ENCODE results near the gene KCNQ1. TPM values are rescaled to one million over a fixed set of nuclear protein-coding genes. Genes with fewer than 3 reads are reported as not detected.

The KCNQ1 gene
- total and polyA plus RNA-seq, 2 of the 13 experiments (the other 11 are each of a cell fraction or from before 2014, with no cell fraction given): 0.02 to 0.08 TPM

GRCh38 chr11:2730272-2731129 is 285.7 kb downstream of the KCNQ1 start (continued):
- TF ChIP-seq, protein P1, sequence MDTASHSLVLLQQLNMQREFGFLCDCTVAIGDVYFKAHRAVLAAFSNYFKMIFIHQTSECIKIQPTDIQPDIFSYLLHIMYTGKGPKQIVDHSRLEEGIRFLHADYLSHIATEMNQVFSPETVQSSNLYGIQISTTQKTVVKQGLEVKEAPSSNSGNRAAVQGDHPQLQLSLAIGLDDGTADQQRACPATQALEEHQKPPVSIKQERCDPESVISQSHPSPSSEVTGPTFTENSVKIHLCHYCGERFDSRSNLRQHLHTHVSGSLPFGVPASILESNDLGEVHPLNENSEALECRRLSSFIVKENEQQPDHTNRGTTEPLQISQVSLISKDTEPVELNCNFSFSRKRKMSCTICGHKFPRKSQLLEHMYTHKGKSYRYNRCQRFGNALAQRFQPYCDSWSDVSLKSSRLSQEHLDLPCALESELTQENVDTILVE (CRISPR knock-in tag; IDR thresholded peaks at IDR 0.05): 0 out of 2 replicates have a peak, but pooled peaks have one; percentile 44
- TF ChIP-seq, protein P2, sequence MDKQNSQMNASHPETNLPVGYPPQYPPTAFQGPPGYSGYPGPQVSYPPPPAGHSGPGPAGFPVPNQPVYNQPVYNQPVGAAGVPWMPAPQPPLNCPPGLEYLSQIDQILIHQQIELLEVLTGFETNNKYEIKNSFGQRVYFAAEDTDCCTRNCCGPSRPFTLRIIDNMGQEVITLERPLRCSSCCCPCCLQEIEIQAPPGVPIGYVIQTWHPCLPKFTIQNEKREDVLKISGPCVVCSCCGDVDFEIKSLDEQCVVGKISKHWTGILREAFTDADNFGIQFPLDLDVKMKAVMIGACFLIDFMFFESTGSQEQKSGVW (CRISPR knock-in tag; IDR thresholded peaks at IDR 0.05; ENCODE audit: borderline replicate concordance): no peak
- TF ChIP-seq HNRNPK (IDR thresholded peaks at IDR 0.05; ENCODE audit: low read depth, low read length, poor library complexity, severe bottlenecking) (no peak), MTF1 (CRISPR knock-in tag; IDR thresholded peaks at IDR 0.05) (no peak), FUBP1 (CRISPR knock-in tag; IDR thresholded peaks at IDR 0.05; ENCODE audit: borderline replicate concordance) (0 out of 2 replicates have a peak, but pooled peaks have one; percentile 36), ZHX1 (CRISPR knock-in tag; IDR thresholded peaks at IDR 0.05; ENCODE audit: low read depth) (no peak), POLR2G (IDR thresholded peaks at IDR 0.05; ENCODE audit: low read depth, low read length) (peak; percentile 79), ZBTB7A (CRISPR knock-in tag; IDR thresholded peaks at IDR 0.05) (peak; percentile 94), ZNF737 (CRISPR knock-in tag; IDR thresholded peaks at IDR 0.05; ENCODE audit: borderline replicate concordance) (no peak), NFYB (CRISPR knock-in tag; IDR thresholded peaks at IDR 0.05) (peak; percentile 12; the same call in 1 of the 2 replicates), PHF21A (CRISPR knock-in tag; IDR thresholded peaks at IDR 0.05) (0 out of 2 replicates have a peak, but pooled peaks have one; percentile 22), ZNF281 (CRISPR knock-in tag; IDR thresholded peaks at IDR 0.05; ENCODE audit: borderline replicate concordance) (peak; percentile 58; the same call in 1 of the 2 replicates), TCF7 (IDR thresholded peaks at IDR 0.05; ENCODE audit: low read depth) (no peak; the same call in 1 of the 2 replicates)
- TF ChIP-seq, protein P3, sequence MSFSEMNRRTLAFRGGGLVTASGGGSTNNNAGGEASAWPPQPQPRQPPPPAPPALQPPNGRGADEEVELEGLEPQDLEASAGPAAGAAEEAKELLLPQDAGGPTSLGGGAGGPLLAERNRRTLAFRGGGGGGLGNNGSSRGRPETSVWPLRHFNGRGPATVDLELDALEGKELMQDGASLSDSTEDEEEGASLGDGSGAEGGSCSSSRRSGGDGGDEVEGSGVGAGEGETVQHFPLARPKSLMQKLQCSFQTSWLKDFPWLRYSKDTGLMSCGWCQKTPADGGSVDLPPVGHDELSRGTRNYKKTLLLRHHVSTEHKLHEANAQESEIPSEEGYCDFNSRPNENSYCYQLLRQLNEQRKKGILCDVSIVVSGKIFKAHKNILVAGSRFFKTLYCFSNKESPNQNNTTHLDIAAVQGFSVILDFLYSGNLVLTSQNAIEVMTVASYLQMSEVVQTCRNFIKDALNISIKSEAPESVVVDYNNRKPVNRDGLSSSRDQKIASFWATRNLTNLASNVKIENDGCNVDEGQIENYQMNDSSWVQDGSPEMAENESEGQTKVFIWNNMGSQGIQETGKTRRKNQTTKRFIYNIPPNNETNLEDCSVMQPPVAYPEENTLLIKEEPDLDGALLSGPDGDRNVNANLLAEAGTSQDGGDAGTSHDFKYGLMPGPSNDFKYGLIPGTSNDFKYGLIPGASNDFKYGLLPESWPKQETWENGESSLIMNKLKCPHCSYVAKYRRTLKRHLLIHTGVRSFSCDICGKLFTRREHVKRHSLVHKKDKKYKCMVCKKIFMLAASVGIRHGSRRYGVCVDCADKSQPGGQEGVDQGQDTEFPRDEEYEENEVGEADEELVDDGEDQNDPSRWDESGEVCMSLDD (CRISPR knock-in tag; IDR thresholded peaks at IDR 0.05; ENCODE audit: borderline replicate concordance): peak; percentile 62; the same call in 1 of the 2 replicates

All from HepG2 (cell line).